GM20431 (cell line): ENCODE data around the gene DTX4.
"Not testable (repeated sequence)": the region's sequence is repeated elsewhere in the genome, so short reads cannot be mapped to it uniquely, and the experiment has no call there.

Experiments used
- in situ Hi-C: fragments of 300-500 bp; cut with MseI, MboI; formaldehyde crosslinking; loops from one replicate; pipeline ENCODE4 v1.15.0; 2020; ENCODE audit warnings: low sequenced_read_pairs; ENCODE audit not compliant: unreplicated experiment

Gene DTX4

GRCh38 chr11:59171508-59172322, at the start of gene DTX4:
Gene DTX4 (plus strand): TSS chr11:59172132. CDS start chr11:59172596, 464 bp downstream.
- in situ Hi-C loops: no loop called here

- in situ Hi-C loops: no loop called here
These were observed 36.1 kb upstream of the DTX4 start for GRCh38 chr11:59135648-59136461.

- in situ Hi-C loops: not testable (repeated sequence)
These were observed 35.4 kb upstream of the DTX4 start for GRCh38 chr11:59136551-59136950.

GRCh38 chr11:59137190-59137589, 34.7 kb upstream of the DTX4 start:
- in situ Hi-C loops: no loop called here

- in situ Hi-C loops: no loop called here
These were observed 33.3 kb upstream of the DTX4 start for GRCh38 chr11:59138643-59139042.

GRCh38 chr11:59141191-59141590, 30.7 kb upstream of the DTX4 start:
- in situ Hi-C loops: no loop called here

- in situ Hi-C loops: no loop called here
These were observed 30.1 kb upstream of the DTX4 start for GRCh38 chr11:59141673-59142460.

- in situ Hi-C loops: no loop called here
These were observed 29.1 kb upstream of the DTX4 start, which contains the start of gene FAM111A for GRCh38 chr11:59142530-59143507. Gene FAM111A (plus strand): TSS chr11:59142856. CDS start chr11:59148873, 6,017 bp downstream.

- in situ Hi-C loops: no loop called here
These were observed 27.8 kb upstream of the DTX4 start for GRCh38 chr11:59144096-59144495.

- in situ Hi-C loops: no loop called here
These were observed 27.2 kb upstream of the DTX4 start for GRCh38 chr11:59144579-59145345.

- in situ Hi-C loops: no loop called here
These were observed 26.4 kb upstream of the DTX4 start for GRCh38 chr11:59145534-59145933.

GRCh38 chr11:59151761-59152160, 20.2 kb upstream of the DTX4 start:
- in situ Hi-C loops: no loop called here

GRCh38 chr11:59152312-59152951, 19.5 kb upstream of the DTX4 start:
- in situ Hi-C loops: no loop called here

GRCh38 chr11:59154610-59155009, 17.3 kb upstream of the DTX4 start:
- in situ Hi-C loops: no loop called here

- in situ Hi-C loops: no loop called here
These were observed 14.5 kb upstream of the DTX4 start for GRCh38 chr11:59157433-59157832.

GRCh38 chr11:59158206-59159068, 13.5 kb upstream of the DTX4 start:
- in situ Hi-C loops: no loop called here

- in situ Hi-C loops: loop anchor here (10.0 kb wide), 1 partner anchor 271 kb away; the partner anchor contains the start of gene OR5A1
These were observed 7.9 kb upstream of the DTX4 start for GRCh38 chr11:59164028-59164427.
